Epithelial cell of proximal tubule (primary cell): ENCODE data around the gene SMAD1. TPM values are rescaled to one million over a fixed set of nuclear protein-coding genes. Genes with fewer than 3 reads are reported as not detected.
"Not testable (repeated sequence)": the region's sequence is repeated elsewhere in the genome, so short reads cannot be mapped to it uniquely, and the experiment has no call there.

Source experiments
- DNase-seq: peaks from one replicate; pipeline ENCODE4 v3.0.0-alpha.2; 2011; ENCODE audit warnings: low read depth
- H3K4me3 ChIP-seq: 2 replicates; pipeline ENCODE4 v1.5.1; 2011; ENCODE audit warnings: low read depth, mild to moderate bottlenecking, low read length
- total RNA-seq: library from RNA; depleted of rRNA; stranded (reverse); fragments of >200 nt; gene quantifications from 2 replicates; pipeline ENCODE4 v1.2.3, GENCODE V29; 2015
- TF ChIP-seq, protein P1 (sequence below): conservative IDR thresholded peaks from 2 replicates; pipeline ENCODE4 v1.5.1; 2012; ENCODE audit warnings: low read depth, mild to moderate bottlenecking, low read length

The SMAD1 gene
- total RNA-seq, 1 donor from 2014 or later = 23.4 TPM

DNA sequence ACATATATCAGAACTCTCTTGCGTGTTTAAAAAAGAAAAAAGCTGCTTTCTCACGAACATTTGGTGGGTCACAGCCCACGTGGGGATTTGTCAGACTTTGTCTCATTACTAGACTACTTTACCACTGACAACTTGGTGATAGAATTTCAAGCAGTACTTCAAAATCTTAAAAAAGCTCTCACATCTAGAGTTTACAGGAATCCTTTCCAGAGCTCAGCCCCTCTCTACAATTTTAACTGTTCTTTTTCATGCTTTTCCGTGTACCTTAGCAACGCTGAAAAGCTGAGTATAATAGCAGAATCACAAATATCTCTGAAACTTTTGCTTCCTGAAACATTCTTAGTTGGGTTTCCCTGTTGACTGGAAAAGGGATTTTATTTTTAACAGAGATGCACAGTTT, 50.2 kb downstream of the SMAD1 start:
- no peak for DNase-seq
- TF ChIP-seq, protein P1, sequence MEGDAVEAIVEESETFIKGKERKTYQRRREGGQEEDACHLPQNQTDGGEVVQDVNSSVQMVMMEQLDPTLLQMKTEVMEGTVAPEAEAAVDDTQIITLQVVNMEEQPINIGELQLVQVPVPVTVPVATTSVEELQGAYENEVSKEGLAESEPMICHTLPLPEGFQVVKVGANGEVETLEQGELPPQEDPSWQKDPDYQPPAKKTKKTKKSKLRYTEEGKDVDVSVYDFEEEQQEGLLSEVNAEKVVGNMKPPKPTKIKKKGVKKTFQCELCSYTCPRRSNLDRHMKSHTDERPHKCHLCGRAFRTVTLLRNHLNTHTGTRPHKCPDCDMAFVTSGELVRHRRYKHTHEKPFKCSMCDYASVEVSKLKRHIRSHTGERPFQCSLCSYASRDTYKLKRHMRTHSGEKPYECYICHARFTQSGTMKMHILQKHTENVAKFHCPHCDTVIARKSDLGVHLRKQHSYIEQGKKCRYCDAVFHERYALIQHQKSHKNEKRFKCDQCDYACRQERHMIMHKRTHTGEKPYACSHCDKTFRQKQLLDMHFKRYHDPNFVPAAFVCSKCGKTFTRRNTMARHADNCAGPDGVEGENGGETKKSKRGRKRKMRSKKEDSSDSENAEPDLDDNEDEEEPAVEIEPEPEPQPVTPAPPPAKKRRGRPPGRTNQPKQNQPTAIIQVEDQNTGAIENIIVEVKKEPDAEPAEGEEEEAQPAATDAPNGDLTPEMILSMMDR = no peak
- no peak overlapping the region for H3K4me3 ChIP-seq

DNA sequence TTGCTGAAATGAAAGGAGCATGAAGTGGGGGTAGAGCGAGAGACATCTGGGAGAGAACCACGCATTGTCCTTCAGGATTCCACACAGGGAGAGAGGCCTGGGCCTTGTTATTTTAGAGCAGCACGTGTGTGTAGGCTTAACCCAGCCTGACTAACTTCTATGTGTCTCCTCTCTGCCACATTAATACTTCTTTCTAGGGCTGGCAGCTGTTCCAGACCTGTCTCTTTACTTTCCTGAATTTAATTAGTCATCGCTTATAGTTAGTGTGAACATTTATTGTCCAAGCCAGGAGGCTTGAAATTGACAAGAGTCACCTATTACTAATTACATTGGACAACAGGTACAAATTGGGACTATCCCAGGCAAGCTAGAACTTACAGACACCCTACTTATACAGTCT, 51.3 kb downstream of the SMAD1 start:
- TF ChIP-seq, protein P1 = no peak
- DNase-seq = no peak
- H3K4me3 ChIP-seq = no peak overlapping the region

DNA sequence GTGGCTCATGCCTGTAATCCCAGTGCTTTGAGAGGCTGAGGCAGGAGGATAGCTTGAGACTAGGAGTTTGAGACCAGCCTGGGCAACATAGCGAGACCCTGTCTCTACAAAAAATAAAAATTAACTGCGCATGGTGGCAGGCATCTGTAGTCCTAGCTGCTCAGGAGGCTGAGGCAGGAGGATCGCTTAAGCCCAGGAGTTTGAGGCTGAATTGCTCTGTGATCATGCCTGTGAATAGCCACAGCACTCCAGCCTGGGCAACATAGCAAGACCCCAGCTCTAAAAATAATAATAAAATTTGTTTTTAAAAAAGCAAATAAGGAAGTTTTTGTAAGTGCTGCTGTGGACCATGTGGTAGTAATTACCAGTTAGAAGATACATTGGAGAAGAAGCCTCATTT, 51.8 kb downstream of the SMAD1 start:
- H3K4me3 ChIP-seq, DNase-seq: not testable (repeated sequence)

DNA sequence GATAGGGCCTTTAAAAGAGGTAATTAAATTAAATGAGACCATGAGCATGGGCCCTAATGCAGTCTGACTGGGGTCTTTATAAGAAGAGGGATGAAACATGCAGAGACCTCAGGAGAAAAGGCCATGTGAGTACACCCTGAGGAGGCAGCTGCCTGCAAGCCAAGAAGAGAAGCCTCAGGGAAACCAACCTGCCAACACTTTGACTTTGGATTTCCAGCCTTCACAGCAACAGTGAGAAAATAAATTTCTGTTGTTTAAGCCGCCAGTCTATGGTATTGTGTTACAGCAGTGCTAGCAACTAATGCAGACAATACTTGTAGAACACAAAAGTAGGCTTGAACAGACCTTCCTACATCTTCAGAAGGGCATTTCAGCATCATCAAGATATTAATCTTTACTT, 52.3 kb downstream of the SMAD1 start:
- DNase-seq = no peak
- H3K4me3 ChIP-seq = no peak overlapping the region
- TF ChIP-seq, protein P1 = no peak

DNA sequence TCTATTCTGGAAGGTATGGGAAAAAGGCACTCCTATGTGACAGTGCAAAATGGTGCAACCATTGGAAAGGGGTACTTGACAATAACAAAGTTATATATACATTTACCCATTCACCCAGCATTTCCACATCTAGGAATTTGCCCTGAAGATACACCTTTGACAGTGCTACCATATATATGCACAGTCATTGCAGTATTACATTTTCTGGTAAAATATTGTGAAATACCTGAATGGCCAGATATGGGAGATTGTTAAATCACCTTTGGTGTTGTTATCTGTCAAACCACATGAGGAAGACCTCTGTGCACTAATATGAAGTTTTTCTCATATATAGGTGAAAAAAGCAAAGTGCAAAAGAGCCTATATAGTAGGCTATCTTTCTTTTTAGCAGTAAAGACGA, 53.5 kb downstream of the SMAD1 start:
- DNase-seq = no peak
- H3K4me3 ChIP-seq = no peak overlapping the region
- TF ChIP-seq, protein P1 = no peak

DNA sequence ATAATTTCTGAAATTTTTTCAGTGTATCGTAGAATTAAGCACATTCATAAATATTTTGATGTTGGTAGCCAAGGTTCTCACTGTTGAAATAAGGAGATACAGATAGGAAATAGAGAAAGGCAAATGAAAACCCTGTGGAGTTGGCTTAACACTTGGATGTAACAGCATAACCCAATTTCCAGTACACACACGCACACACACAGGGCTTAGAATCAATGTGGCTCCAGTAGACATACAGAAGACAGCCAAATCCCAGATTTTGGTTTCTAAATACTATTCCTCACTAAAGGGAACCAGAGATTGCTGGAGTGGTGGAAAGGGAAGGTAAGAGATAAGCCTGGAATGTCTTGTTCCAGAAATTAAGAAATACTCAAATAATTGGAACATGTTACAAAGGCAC, 54.4 kb downstream of the SMAD1 start:
- DNase-seq = no peak
- TF ChIP-seq, protein P1 = no peak

DNA sequence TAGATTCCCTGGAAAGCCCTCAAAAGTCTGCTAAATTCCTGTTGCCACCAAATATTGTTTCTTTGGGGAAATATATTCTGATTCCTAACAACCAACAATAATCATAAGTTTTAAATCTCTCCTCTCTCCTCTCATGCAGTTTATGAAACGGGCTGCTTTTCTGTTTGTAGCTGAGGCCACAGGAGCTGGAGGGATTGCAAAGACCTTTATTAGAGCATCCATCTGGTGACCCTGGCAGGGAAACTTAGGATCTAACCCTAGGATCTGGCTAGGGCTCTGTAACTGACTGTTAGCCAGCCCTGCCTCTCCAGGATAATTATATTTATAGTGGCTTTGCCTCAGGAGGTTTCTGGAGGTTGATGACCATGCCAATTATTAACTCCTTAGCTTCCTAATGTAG, 56.9 kb downstream of the SMAD1 start:
- no peak overlapping the region for H3K4me3 ChIP-seq
- DNase-seq = no peak
- TF ChIP-seq, protein P1 = no peak

More for the DNA sequence above, 54.4 kb downstream of the SMAD1 start:
- H3K4me3 ChIP-seq = no peak overlapping the region

DNA sequence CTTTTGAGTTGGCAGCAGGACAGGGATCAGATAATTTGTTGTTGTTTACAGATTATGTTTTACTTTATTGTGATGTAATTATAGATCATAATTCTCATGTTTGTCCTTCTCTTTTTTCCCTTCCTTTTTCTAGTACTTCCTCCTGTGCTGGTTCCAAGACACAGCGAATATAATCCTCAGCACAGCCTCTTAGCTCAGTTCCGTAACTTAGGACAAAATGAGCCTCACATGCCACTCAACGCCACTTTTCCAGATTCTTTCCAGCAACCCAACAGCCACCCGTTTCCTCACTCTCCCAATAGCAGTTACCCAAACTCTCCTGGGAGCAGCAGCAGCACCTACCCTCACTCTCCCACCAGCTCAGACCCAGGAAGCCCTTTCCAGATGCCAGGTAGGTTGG, 58.0 kb downstream of the SMAD1 start:
- H3K4me3 ChIP-seq = no peak overlapping the region
- no peak for DNase-seq
- TF ChIP-seq, protein P1 = no peak
